Activated CD8-positive, alpha-beta memory T cell treated with anti-CD3 and anti-CD28 coated beads, Interleukin-2, amount 50 U/mL, for 4 hours (primary cell): Measurements from ENCODE around the gene CADM2.

Source experiments
- DNase-seq: peaks from one replicate; pipeline ENCODE4 v3.0.0-alpha.2; 2020

The CADM2 gene

GRCh38 chr3:86046436-86047136 is 1087.8 kb downstream of the CADM2 start:
- DNase-seq: no peak

GRCh38 chr3:86047161-86047560 is 1088.4 kb downstream of the CADM2 start:
- no peak for DNase-seq

- DNase-seq: no peak
Measured at GRCh38 chr3:86051058-86051457, 1092.3 kb downstream of the CADM2 start.

GRCh38 chr3:86056032-86056431 is 1097.2 kb downstream of the CADM2 start:
- DNase-seq: no peak

GRCh38 chr3:86056962-86057361 is 1098.2 kb downstream of the CADM2 start:
- DNase-seq: no peak

GRCh38 chr3:86073799-86074198 is 1115.0 kb downstream of the CADM2 start:
- no peak for DNase-seq

GRCh38 chr3:86087160-86087871 is 1128.5 kb downstream of the CADM2 start:
- DNase-seq: no peak

GRCh38 chr3:86104154-86104553 is 1145.4 kb downstream of the CADM2 start:
- no peak for DNase-seq

GRCh38 chr3:86109434-86109833 is 1150.6 kb downstream of the CADM2 start:
- no peak for DNase-seq
